ENCODE measurements around the gene SLC36A4.

- TF ChIP-seq CTCF (IDR thresholded peaks at IDR 0.05; ENCODE audit: low read depth, low read length) (peak; percentile 48), POLR2A (IDR thresholded peaks at IDR 0.05; ENCODE audit: extremely low read depth, insufficient read length) (no peak), MAX (IDR thresholded peaks at IDR 0.05; ENCODE audit: low read depth, low read length) (0 out of 2 replicates have a peak, but pooled peaks have one; percentile 15)
Measured at GRCh38 chr11:93236741-93237675, 39.2 kb upstream of the SLC36A4 start.

Measured in NB4 (cell line).